Heart left ventricle (tissue), 13 donors: ENCODE results near the gene ZNF254.

Source experiments
- CTCF ChIP-seq, 12 donors: fragments of 200-600 bp; sonication (generic) in 4 of 12; IDR thresholded peaks; one replicate each; pipeline versions ENCODE4 v1.5.0 to v1.8.0; 2018 to 2022; ENCODE audit warnings: antibody characterized with exemption in 12 of 12, mild to moderate bottlenecking in 5 of 12
- POLR2A ChIP-seq, 2 donors: fragments of 450-650 bp; IDR thresholded peaks; one replicate each; pipeline ENCODE4 v1.6.1; 2017; ENCODE audit warnings: antibody characterized with exemption in 2 of 2, mild to moderate bottlenecking in 2 of 2, moderate library complexity in 2 of 2
- donor health status: ischemic (EF 13 %, LVEDD 7.1; RV severe dilation, severe dysfunction).
- donor health status: DM: no; HTN: yes; CAD: no.
- donor health status: DM: no; HTN: no; CAD: no.
- donor health status: ischemic (EF 25% LVEDD 6.9; RV normal size, moderate dysfunction).
- donor health status: ischemic (EF 25% LVEDD 5.7; RV mildly dilated, moderate dysfunction).
- donor health status: ischemic (EF 35%, LVEDD 5.7; RV mildly dilated, moderate dysfunction).
- donor health status: nonischemic (EF 11% LVEDD 7.7; RV severe dilation, severe dysfunction).
- donor health status: DM: yes; HTN: yes; CAD: no.
- donor health status: PGD.
- donor health status: ischemic (EF 29% LVEDD 5.4; RV normal size, mild dysfunction).
- donor health status: nonischemic (EF 23%, LVEDD 6.1; RV moderate dilation, normal function).

GRCh38 chr19:24074720-24075454, 12.1 kb upstream of the ZNF254 start:
- TF ChIP-seq CTCF (IDR thresholded peaks at IDR 0.05) (no peak), POLR2A (IDR thresholded peaks at IDR 0.05) (no peak)
